HG03064 (cell line): ENCODE measurements around the gene NR3C1.

Source experiments
- ATAC-seq: cut with Tn5 transposase; IDR thresholded peaks from one replicate; pipeline ENCODE4 v1.9.1; 2021; ENCODE audit warnings: low read depth; ENCODE audit not compliant: unreplicated experiment

NR3C1 gene

DNA sequence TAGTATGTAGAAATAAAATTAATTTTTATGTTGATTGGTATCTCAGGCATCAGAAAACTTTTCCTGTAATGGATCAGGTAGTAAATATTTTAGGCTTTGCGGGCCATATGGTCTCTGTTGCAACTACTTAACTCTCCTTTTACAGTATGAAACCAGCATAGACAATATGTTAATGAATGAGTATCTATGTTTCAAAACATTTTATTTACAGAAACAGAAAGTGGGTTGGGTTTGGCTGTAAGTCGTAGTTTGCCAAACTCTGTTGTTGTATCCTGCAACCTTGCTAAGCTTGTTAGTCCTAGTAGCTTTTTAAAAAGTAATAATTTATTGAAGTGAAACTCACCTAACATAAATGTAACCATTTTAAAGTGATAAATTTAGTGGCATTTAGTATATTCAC, 132.1 kb downstream of the NR3C1 start:
- ATAC-seq = no peak

DNA sequence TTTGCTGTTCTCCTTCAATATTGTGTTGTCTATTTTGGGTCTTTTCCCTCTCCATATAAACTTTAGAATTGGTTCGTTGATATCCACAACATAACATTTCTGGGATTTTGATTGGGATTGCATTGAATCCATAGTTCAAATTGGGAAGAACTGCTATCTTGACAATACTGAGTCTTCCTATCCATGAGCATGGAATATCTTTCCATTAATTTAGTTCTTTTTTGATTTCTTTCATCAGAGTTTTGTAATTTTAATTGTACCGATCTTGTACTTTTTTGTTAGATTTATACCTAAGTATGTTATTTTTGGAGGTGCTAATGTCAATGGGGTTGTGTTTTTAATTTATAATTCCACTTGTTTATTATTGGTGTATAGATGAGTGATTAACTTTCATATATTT, 135.1 kb downstream of the NR3C1 start:
- ATAC-seq = no peak

DNA sequence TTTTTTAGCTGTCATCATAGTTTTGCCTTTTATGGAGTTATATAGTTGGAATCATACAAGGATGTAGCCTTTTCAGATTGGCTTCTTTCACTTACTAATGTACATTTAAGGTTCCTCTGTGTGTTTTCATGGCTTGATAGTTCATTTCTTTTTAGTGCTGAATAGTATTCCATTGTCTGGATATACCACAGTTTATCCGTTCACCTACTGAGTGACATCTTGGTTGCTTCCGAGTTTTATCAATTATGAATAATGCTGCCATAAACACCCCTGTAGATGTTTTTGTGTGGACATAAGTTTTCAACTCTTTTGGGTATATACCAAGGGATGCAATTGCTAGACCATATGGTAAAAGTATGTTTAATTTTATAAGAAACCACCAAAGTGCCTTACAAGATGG, 136.3 kb downstream of the NR3C1 start:
- ATAC-seq = no peak

DNA sequence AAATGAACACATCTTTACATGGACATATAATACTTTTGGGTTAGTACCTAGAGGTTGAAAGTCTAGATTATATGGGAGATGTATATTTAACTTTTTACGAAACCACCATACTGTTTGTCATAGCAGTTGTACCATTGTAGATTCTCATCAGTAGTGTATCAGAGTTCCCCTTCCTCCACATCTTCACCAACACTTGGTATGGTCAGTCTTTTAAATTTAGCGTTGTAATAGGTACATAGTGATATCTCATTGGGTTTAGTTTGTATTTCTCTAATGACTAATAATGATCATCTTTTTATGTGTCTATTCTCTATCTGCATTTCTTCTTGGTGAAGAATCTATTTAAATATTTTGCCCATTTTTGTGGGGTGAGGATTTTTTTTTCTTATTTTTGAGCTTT, 137.5 kb downstream of the NR3C1 start:
- no peak for ATAC-seq

DNA sequence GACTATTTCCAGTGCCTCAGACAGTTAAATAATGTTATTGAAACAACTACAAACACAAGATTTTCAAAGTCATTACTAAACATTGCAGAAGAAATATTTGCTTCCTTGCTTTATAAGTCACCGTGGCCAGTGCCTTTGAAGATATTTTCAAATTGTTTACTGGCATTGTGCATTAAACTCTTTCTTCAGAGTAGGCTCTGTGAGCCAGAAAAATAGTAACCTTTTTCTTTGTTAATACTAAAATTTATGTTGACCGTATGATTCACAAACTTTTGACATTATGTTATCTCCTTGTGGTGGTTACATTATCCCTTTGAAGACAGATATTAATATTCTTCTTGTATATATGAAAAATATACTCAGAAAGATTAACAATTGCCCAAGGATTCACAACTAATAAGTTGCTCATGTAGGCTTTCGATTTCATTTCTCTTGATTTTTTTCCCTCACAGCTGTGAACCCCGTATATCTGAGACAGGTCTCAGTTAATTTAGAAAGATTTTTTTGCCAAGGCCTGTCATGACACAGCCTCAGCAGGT, 140.1 kb downstream of the NR3C1 start:
- no peak for ATAC-seq

DNA sequence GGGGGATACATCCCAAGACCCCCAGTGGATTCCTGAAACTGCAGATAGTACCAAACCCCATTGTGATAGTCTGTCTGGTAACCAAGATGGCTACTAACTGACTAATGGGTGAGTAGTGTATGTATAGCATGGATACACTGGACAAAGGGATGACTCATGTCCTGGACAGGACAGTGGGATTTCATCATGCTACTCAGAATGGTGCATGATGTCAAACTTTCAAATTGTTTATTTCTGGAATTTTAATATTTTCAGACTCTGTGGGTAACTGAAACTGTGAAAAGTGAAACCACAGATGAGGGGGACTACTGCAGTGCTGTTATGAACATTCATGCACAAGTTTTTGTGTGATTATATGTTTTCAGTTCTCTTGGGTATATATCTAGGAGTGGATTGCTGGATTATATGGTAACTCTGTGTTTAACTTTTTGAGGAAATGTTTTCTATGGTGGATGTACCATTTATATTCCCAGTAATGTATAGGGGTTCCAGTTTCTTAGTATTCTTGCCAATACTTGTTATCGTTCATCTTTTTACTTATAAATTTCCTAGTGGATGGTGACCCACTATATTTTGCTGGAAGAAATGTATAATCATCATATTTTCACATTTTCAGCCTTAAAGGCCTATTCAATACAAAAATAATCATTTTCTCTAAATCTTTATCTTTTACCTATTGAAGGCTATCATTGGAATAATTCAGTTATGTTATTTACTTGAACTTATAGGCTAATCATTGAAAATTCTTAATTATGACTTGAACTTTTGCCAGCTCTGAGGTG, 140.9 kb downstream of the NR3C1 start:
- ATAC-seq = no peak

DNA sequence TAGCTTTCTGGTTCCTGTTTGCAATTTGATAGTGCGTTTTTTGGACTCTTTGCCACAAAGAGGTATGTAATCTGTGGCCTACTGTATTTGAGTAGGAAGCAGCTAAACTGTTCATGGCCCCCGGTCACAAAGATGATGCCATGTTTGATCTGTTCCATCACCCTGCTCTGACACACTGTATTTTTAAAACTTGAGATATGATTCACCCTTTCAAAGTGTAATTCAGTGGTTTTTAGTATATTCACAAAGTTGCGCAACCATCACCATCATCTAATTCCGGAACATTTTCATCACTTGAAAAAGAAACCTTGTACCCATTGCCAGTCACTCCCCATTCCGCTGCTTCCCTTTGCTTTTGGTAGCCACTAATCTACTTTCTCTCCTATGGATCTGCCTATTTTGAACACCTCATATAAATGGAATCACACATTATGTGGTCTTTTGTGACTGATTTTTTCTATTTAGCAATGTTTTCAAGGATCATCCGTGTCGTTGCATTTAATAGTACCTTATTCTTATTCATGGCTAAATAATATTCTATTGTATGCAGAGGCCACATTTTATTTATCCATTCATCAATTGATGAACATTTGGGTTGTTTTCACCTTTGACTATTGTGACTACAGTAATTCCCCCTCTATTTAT, 141.6 kb downstream of the NR3C1 start:
- ATAC-seq = no peak

DNA sequence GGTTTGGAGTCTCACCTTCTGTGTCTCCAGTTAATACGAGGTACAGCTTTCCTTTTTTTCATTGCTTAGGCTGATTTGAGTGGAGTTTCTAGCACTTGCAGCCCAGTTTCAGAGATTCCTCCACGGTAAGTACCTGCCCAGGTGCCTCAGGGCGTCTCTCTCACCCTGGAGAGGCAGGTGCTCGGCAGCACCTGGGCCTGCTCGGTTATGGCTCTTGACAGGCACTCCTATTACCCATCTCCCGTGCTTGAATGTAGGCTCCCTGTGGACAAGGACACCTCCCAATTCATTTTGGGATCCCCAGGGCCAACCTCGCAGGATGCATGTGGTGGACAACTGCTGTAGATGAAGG, 144.3 kb downstream of the NR3C1 start:
- ATAC-seq = no peak

DNA sequence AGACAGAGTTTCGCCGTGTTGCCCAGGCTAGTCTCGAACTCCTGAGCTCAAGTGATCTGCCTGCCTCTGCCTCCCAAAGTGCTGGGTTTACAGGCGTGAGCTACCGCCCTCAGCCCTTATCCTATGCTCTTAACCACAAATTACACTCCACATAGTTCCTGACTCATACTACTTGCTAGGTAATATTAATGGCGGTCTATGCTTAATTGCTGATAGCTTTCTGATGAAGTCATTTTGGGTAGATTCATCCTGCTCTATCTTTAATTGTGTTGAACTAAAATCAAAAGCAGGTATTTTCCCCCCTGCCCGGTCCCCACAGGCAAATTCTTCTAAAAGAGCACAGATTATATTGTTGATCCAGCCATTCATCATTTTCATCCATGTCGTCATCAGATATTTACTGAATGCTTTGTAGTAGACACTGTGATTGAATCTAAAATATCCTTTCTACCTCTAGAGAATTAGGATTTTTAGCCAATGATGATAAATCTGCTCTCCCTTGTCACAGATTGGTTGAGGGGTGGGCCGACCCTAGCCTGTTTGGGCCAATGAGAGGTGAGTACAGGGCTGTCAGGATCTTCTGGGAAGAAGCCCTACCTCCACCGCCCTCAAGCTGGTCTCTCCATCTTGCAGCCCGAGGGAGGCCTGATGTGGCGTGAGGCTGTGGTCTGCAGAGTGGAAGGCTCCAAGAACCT, 144.8 kb downstream of the NR3C1 start:
- ATAC-seq = no peak

DNA sequence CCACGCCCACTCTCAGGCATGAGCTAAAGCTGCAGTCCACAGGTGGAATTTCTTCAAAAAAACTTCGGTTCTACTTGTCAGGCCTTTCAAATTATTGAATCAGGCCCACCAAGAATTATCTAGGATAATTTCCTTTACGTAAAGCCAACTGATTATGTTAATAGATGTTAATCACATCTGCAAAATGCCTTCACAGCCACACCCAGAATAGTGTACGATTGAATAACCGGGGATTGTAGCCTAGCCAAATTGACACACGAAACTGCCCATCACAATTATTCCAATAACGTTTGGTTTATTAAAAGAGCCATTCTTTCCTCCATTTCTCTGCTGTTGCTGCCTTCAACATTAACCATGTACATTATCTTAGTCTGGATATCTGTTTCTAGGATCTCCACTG, 148.7 kb downstream of the NR3C1 start:
- ATAC-seq = no peak

DNA sequence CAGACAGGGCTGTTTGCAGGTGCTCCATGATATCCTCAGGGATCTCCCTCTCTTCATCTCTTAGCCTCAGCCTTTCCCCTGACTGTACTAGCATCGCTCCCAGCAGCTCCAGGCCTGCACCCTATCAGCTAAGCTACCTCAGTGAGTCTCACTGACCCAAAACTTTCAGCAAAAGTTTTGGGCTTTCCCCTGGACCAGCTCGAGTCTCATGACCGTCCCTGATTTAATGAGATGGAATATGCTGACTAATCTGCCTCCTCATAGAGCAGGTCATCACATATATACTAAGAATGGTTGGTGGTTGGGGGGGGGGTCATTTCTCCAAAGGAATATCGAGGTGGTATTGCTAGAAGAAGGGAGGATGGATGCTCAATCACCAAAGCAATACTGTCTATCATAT, 151.5 kb downstream of the NR3C1 start:
- no peak for ATAC-seq

DNA sequence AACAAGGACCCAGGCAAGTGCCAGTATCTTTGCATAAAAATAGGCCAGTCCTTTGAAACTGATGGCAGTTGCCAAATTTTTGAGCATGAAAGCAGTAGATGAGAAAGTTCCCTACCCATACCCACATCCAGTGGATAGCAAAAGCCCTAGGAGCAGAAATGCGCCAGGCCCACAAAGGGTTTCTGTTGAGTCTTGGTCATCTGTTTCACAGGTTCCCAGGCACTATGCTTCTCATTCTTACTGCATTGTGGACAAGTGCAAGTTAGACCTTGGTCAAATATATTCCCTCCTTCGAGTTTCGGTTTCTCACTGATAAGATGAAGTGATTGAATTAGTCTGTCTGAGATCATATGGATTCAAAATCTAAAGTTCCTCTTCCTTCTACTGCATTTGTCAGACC, 152.3 kb downstream of the NR3C1 start:
- ATAC-seq = no peak

DNA sequence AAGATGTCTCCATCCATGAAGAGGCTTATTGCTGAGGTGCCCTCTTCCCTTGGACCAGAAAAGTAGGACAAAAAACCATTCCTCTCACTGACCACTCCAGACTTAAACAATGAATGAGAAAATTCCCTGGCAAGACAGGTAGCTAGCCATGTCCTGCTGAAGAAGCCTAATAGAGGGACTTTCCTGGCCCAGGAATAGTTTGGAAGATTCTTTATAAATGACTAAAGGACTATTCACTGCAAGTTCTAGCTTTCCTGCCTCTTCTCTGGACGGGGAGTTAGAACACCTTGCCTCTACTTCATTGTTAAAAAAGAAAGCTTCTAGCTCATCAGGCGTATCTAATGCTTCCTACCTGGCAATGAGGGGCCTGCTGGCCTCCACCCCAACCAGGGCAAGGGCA, 153.6 kb downstream of the NR3C1 start:
- no peak for ATAC-seq

DNA sequence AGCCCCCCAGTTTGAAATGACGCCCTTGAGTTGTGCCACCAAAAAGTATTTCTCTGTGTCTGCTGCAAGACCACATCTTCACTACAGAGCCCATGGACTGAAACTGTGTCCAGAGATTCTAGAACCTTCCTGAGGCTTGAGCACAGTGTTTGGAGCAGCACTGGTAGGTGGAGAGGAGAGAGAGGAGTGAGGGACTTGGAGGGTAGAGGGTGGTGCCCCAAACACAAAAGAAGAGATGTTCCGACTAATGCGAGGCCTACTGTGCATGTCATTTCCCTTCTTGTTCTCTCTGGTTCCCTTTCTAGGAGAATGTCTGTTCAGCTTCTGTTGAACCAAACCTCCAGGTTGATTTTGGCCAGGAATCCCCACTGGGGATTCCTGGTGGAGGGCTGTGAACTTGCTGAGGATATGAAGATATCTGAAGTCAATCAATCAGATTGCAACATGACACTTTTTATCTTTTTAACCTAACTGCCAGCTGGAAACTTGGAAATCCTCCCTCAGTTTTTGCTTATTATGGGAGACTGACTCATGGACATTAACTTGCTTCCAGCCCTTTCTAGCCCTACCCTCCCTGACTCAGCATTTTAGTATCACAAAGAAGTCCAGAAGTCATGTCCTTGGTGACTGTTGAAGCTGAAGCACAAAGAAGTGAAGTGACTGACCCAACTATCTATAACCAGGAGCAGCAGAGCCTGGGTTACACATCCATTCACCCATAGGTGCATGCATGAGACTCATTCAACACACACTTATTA, 154.5 kb downstream of the NR3C1 start:
- ATAC-seq = no peak

DNA sequence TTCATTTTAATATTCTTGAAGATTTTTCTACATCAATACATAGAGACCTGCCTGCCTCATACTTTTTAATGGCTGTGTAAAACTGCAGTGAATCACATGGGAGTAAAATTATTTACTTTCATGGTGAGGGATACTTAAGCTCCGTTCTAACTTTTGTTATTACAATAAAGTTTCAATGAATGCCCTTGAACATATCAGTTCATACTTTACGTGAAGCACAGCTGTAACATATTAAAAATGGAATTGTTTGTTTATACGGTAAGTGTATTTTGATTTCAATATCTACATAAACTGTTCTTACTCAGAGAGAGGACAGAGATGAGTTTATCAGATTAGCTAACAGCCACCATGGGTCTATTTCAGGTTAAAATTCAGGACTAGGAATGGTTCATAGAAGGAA, 155.1 kb downstream of the NR3C1 start:
- ATAC-seq = no peak

DNA sequence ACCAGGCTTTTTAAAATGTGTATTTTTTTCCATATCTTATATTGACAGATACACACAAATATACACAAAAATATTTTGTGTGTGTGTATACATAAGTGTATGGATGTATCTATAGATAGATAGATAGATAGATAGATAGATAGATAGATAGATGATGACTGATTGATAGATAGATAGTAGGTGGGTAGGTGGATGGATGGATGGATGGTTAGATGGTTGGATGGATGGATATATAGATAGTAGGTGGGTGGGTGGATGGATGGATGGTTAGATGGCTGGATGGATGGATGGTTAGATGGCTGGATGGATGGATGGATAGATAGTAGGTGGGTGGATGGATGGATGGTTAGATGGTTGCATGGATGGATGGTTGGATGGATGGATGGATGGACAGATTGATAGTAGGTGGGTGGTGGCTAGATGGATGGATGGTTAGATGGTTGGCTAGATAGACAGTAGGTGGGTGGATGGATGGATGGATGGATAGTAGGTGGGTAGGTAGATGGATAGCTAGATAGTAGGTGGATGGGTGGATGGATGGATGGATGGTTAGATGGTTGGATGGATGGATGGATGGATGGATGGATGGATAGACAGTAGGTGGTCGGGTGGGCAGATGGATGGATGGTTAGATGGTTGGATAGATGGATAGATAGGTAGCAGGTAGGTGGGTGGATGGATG, 156.2 kb downstream of the NR3C1 start:
- ATAC-seq = no peak

DNA sequence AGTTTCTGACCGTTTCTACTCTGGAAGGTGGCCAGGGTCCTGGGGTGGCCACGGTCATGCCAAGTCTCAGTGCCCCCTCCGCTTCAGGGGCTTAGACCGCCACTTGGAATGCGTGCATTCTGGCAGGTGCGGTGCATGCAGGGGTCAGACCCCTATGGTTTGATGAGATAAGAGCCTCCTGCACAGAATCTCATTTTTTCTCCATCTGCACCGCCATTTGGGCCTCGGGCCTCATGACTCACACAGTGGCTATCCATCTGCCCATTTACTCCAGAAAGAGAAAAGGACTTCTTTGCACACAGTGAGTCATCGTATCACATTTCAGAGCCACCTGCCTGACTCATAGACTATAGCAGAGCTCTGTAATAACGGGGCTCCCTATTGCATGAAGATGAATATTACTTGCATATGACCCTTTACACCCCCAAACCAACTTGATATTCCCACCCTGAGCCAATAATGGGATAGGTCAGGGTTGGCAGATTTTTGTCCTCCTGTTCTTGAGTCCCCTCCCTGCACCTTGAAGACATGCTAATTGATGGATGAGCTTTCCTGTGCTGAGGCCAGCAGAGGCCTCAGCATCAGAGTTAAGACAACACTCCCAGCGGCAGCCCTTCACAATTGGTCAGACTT, 157.4 kb downstream of the NR3C1 start:
- ATAC-seq = no peak

DNA sequence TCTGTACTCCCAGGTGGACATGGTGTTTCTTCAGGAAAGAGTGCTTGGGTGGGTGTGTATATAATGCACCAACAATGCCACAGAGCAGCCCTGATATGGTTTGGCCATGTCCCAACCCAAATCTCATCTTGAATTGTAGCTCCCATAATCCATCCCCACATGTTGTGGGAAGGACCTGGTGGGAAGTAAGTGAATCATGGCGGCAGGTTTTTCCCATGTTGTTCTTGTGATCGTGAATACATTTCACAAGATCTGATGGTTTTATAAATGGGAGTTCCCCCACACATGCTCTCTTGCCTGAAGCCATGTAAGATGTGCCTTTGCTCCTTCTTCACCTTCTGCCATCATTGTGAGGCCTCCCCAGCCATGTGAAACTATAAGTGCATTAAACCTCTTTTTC, 158.5 kb downstream of the NR3C1 start:
- ATAC-seq = no peak

DNA sequence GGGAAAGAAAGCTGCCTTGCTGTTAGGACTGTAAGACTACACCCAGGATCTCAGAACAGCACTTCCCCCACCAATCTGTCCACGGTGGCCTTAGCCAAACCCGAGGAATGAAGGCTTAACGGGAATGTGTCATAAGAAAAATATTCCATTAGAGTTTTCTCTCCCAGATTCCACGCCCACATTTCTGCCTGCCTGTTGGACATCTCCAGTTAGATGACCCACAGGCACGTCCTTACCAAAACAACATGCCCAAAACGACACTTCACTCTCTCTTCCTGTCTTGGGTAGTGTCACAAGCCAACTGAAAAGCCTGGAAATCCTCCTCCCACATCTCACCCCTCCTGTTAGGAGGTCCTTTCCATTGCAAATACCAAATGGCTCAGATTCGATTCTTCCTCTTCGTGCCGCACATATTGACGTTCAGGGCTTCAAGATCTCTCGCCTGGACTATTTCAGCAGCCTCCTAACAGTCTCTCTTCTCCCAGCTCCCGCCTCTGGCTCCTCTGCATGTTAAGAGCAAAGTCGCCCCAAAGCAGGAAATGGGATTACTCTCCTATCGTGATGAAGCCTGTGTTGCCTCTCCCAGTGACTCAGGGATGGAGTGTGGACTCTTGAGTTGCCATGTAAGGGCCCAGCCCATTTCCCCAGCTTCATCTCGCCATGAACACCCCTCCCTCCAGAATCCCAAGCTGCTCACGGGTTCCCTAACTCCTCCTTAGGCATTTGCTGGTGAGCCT, 159.3 kb downstream of the NR3C1 start:
- ATAC-seq = no peak
